A549 treated with Mapracorat at 1 μM for 4 hours (cell line): ENCODE data around the gene SRRM5. TPM values are rescaled to one million over a fixed set of nuclear protein-coding genes. Genes with fewer than 3 reads are reported as not detected.

Source experiments
- total RNA-seq: library from RNA; stranded (reverse); fragments of 200-300 nt; extraction: Qiagen RNA extraction; gene quantifications from 5 replicates; pipeline ENCODE4 v1.2.3, GENCODE V29; 2022

SRRM5 gene, protein sequence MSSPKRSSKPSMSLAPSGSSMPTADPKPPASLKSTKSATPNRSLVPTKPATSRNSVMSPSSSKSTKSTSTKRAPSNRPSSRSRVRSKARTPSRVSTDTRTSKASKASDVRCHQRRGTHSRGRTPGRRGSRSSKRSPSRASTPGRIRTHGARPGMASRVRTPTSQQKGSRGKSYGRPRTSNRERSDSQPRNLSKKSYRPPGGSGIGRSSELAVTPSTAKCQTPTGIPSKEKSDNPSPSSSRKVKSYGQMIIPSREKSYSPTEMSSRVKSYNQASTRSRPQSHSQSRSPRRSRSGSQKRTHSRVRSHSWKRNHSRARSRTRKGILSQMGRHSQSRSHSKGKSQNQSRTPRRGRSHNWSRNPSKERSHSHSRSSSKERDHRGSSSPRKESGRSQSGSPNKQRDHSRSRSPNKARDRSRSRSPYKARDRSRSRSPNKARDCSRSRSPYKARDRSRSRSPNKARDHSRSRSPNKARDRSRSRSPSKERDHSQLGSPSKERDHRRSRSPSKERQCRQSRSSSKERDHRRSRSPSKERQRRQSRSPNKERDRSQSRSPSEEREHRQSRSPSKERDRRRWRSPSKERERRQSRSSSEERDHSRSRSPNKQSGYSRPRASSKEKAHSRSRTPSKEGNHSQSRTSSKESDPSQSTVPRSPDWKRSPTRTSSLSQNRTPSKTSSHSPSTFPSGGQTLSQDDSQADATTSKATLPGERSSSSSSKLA
- total RNA-seq, result 0.53 to 1.1 TPM (median 0.79 TPM) in 5 replicates

DNA sequence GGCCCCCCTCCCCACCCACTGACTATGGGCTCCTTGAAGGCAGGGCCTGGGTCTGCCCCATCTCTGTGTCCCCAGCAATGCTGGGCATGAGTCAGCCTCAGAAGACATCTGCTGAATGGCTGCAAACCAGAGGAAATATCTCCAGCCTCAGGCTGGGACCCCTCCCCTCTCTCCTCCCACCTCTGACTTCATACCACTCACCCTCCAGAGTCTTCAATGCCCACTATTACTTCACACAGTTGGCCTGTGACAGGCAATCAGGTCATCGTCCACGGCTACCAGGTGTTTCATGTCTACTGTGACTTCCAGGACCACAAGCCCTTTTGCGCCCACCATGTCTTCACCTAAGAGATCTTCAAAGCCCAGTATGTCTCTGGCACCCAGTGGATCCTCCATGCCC is at the start of gene SRRM5:
Gene SRRM5 (plus strand): TSS at position 301 of the 400 bp plus-strand sequence. CDS start 34 bp downstream, at position 335.

GRCh38 chr19:43575156-43575950 is 36.5 kb upstream of the SRRM5 start, which contains the start of the genes PINLYP and XRCC1:
PINLYP (plus strand) TSS chr19:43575801; CDS start chr19:43577192, 1,391 bp downstream.
XRCC1 (minus strand) TSS chr19:43575527; CDS start chr19:43575458, 69 bp downstream.

GRCh38 chr19:43595999-43596841 is 15.7 kb upstream of the SRRM5 start, which contains the start of the genes IRGQ and ZNF576:
IRGQ (minus strand) TSS chr19:43596134; CDS start chr19:43595338, 796 bp downstream.
ZNF576 (plus strand) TSS chr19:43596595; CDS start chr19:43597109, 514 bp downstream.

GRCh38 chr19:43619262-43620060 is 7.6 kb downstream of the SRRM5 start, which contains the start of gene ZNF428:
ZNF428 (minus strand) TSS chr19:43619629; CDS start chr19:43614304, 5,325 bp downstream.

GRCh38 chr19:43639519-43640423 is 27.9 kb downstream of the SRRM5 start, which contains the start of gene CADM4:
CADM4 (minus strand) TSS chr19:43639850; CDS start chr19:43639790, 60 bp downstream.

Other genes with a start within 250 kb of the SRRM5 start
- gene TEX101, start 197.2 kb upstream of the SRRM5 start, total RNA-seq, result not detected in 5 replicates
- gene LYPD3, start 146.5 kb upstream of the SRRM5 start, total RNA-seq, result 0.26 to 0.55 TPM (median 0.40 TPM) in 5 replicates
- gene PHLDB3, start 107.3 kb upstream of the SRRM5 start, total RNA-seq, result 9.2 to 10.6 TPM (median 9.9 TPM) in 5 replicates
- 47.9 to 51.5 TPM (median 49.0 TPM) in 5 replicates for gene ETHE1, start 84.9 kb upstream of the SRRM5 start, total RNA-seq
- 1.5 to 2.5 TPM (median 1.8 TPM) in 5 replicates for gene ZNF575, start 78.9 kb upstream of the SRRM5 start, total RNA-seq
- 26.0 to 29.6 TPM (median 27.9 TPM) in 5 replicates for gene XRCC1, start 36.6 kb upstream of the SRRM5 start, total RNA-seq
- 0.20 to 0.39 TPM (median 0.22 TPM) in 5 replicates for gene PINLYP, start 36.3 kb upstream of the SRRM5 start, total RNA-seq
- 4.5 to 7.6 TPM (median 5.4 TPM) in 5 replicates for gene IRGQ, start 16.0 kb upstream of the SRRM5 start, total RNA-seq
- 14.3 to 22.1 TPM (median 19.7 TPM) in 5 replicates for gene ZNF576, start 15.5 kb upstream of the SRRM5 start, total RNA-seq
- gene ZNF428, start 7.5 kb downstream of the SRRM5 start, total RNA-seq, result 47.6 to 68.1 TPM (median 62.5 TPM) in 5 replicates
- gene CADM4, start 27.8 kb downstream of the SRRM5 start, total RNA-seq, result 7.6 to 9.8 TPM (median 9.4 TPM) in 5 replicates
- gene PLAUR, start 58.1 kb downstream of the SRRM5 start, total RNA-seq, result 63.3 to 80.4 TPM (median 69.1 TPM) in 5 replicates
- not detected in 5 replicates for gene IRGC, start 104.0 kb downstream of the SRRM5 start, total RNA-seq
- 43.1 to 68.8 TPM (median 61.1 TPM) in 5 replicates for gene SMG9, start 142.9 kb downstream of the SRRM5 start, total RNA-seq
- 41.5 to 61.0 TPM (median 58.5 TPM) in 5 replicates for gene KCNN4, start 168.9 kb downstream of the SRRM5 start, total RNA-seq
- 0.20 to 0.41 TPM (median 0.25 TPM) in 5 replicates for gene LYPD5, start 190.4 kb downstream of the SRRM5 start, total RNA-seq
- gene ZNF283, start 215.2 kb downstream of the SRRM5 start, total RNA-seq, result 3.3 to 6.1 TPM (median 4.5 TPM) in 5 replicates